Panc1 (cell line): ENCODE results near the gene INSYN2B. TPM values are rescaled to one million over a fixed set of nuclear protein-coding genes. Genes with fewer than 3 reads are reported as not detected.

ENCODE experiments used
- ATAC-seq: fragments of 200-7000 bp; cut with Tn5 transposase; 2 replicates; pipeline ENCODE4 v1.9.1; 2020; ENCODE audit warnings: mild to moderate bottlenecking, moderate library complexity
- BruUV-seq: library from RNA; stranded (reverse); fragments of 400-500 nt; replicated peaks from 2 replicates; lab custom pipeline; 2021; lab: Mats Ljungman, UMichigan
- CTCF ChIA-PET: fragments of 300-600 bp; sonication (Branson Sonifier 250); formaldehyde crosslinking; loops from one replicate; lab custom pipeline; 2022; ENCODE audit warnings: antibody characterized with exemption; lab: Charles Lee
- POLR2A ChIA-PET: fragments of 300-600 bp; sonication (Branson Sonifier 250); formaldehyde crosslinking; loops from one replicate; lab custom pipeline; 2022; ENCODE audit warnings: antibody characterized with exemption; lab: Charles Lee
- DNase-seq: peaks from one replicate; pipeline ENCODE4 v3.0.0-alpha.2; 2010; ENCODE audit warnings: low read depth, low spot score
- H3K27ac ChIP-seq: 2 replicates; pipeline ENCODE4 v1.5.1; 2011; ENCODE audit warnings: mild to moderate bottlenecking, low read length, inconsistent platforms
- H3K27me3 ChIP-seq: fragments of 200-500 bp; sonication (Bioruptor generic); 2 replicates; pipeline ENCODE4 v1.6.0; 2014; ENCODE audit warnings: low read length, inconsistent platforms; ENCODE audit not compliant: control insufficient read depth, insufficient read depth
- H3K36me3 ChIP-seq: fragments of 200-500 bp; sonication (Bioruptor generic); 2 replicates; pipeline ENCODE4 v1.5.1; 2014; ENCODE audit warnings: inconsistent platforms, mild to moderate bottlenecking, low read length, moderate library complexity; ENCODE audit not compliant: control insufficient read depth, insufficient read depth
- H3K4me1 ChIP-seq: 2 replicates; pipeline ENCODE4 v1.5.1; 2011; ENCODE audit warnings: inconsistent platforms, mild to moderate bottlenecking, low read length, moderate library complexity; ENCODE audit not compliant: control insufficient read depth, insufficient read depth
- H3K4me3 ChIP-seq, 2 experiments: 2 replicates each; pipeline ENCODE4 v1.5.1; 2011 to 2012; ENCODE audit warnings: low read depth in 2 of 2, low read length in 2 of 2, mild to moderate bottlenecking in 2 of 2, inconsistent platforms in 1 of 2, moderate library complexity in 1 of 2
- H3K9me3 ChIP-seq: fragments of 200-500 bp; sonication (Bioruptor generic); 2 replicates; pipeline ENCODE4 v1.5.1; 2014; ENCODE audit warnings: low read depth, mild to moderate bottlenecking, inconsistent platforms, low read length, moderate library complexity; ENCODE audit not compliant: control insufficient read depth, insufficient read depth
- CTCF ChIP-seq: fragments of 450-650 bp; IDR thresholded peaks from 2 replicates; pipeline ENCODE4 v1.5.1; 2017; ENCODE audit warnings: mild to moderate bottlenecking
- POLR2AphosphoS5 ChIP-seq: IDR thresholded peaks from 2 replicates; pipeline ENCODE4 v1.6.1; 2012; ENCODE audit warnings: mild to moderate bottlenecking, low read depth, low read length, moderate library complexity
- REST ChIP-seq, 2 experiments: IDR thresholded peaks; 2 replicates each; pipeline ENCODE4 v1.6.1; 2011 to 2012; ENCODE audit warnings: low read depth in 2 of 2, control low read depth in 1 of 2, low read length in 1 of 2, mild to moderate bottlenecking in 1 of 2, moderate library complexity in 1 of 2; ENCODE audit not compliant: insufficient read depth in 1 of 2
- SIN3A ChIP-seq: IDR thresholded peaks from 2 replicates; pipeline ENCODE4 v1.6.1; 2012; ENCODE audit warnings: low read depth, mild to moderate bottlenecking, low read length, moderate library complexity, borderline replicate concordance; ENCODE audit not compliant: insufficient read depth
- TCF7L2 ChIP-seq: IDR thresholded peaks from 2 replicates; pipeline ENCODE4 v1.6.1; 2011; ENCODE audit warnings: mild to moderate bottlenecking, low read depth, low read length, inconsistent platforms
- in situ Hi-C: cut with HindIII; loops from 2 replicates; pipeline ENCODE4 v1.10.0; 2016; ENCODE audit warnings: low sequenced_read_pairs, low pct_unique_long_range_greater_than_20kb
- intact Hi-C: fragments of 100-400 bp; cut with micrococcal nuclease; formaldehyde crosslinking; loops from one replicate; pipeline ENCODE4 v1.10.0; 2022; ENCODE audit not compliant: unreplicated experiment
- total RNA-seq: library from RNA; stranded (reverse); gene quantifications from one replicate; pipeline ENCODE4 v1.2.1, GENCODE V29; 2021; ENCODE audit not compliant: unreplicated experiment

Gene INSYN2B
- total RNA-seq, 1 experiment from 2014 or later = 0.28 TPM

DNA sequence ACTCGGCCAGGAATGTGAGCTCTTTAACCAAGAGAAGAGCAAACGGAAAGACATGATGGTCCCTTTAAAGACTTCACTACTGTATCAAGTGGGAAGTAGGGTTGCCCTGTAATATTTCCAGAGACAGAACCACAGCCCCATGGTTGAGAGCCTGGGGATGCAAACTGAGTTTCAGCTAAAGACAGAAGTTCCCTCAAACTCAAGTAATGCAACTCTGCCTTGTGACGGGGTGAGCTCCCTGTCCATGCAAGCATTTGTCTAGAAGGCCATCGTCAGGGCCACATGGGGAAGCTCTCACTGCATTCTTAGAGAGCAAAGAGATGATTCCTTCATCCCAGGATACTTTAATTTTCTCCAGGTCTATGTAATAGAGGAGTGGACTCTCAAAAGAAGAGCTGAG lies 82.8 kb downstream of the INSYN2B start:
- no peaks in the 10 kb centered on the region for H3K36me3 ChIP-seq
- in situ Hi-C loops (no loop called here), intact Hi-C loops (no loop called here)
- no peaks in the 10 kb centered on the region for H3K27me3 ChIP-seq
- DNase-seq (no peak), ATAC-seq (no peak)
- H3K4me1 ChIP-seq = no peaks in the 10 kb centered on the region; the same call in 1 of the 2 replicates
- BruUV-seq = no TSS peak
- CTCF ChIA-PET = no interaction called here
- H3K27ac ChIP-seq = no peak overlapping the region
- no peaks in the 10 kb centered on the region for H3K9me3 ChIP-seq
- POLR2A ChIA-PET = no interaction called here
- no peak overlapping the region for H3K4me3 ChIP-seq
- TF ChIP-seq SIN3A (no peak), TCF7L2 (no peak), POLR2AphosphoS5 (no peak), REST (IDR thresholded peaks at IDR 0.05; ENCODE audit: insufficient read depth in 1 of 2, low read depth in 2 of 2, low read length in 1 of 2) (no peak), CTCF (no peak)

DNA sequence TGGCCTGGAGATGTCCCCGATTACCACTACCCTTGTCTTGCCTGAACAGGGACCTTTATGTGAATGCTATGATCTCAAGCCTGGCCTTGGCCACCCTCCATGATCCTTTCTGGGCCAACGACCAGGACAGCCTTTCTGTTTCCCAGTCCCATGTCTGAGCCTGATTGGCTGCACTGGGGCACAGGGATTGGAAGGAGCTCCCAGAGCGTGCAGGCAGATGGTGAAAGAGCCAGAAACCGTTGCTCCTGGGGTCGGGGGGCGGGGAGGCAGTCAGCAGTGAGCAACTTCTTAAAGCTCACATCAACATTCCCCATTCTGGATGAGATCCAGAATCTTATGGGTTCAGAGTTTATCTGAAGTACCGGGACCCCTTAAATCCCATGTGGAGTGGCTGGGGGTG lies 84.4 kb downstream of the INSYN2B start:
- ATAC-seq = no peak
- no peak overlapping the region for H3K27ac ChIP-seq
- H3K4me1 ChIP-seq = no peaks in the 10 kb centered on the region; the same call in 1 of the 2 replicates
- H3K36me3 ChIP-seq = no peaks in the 10 kb centered on the region
- BruUV-seq = no TSS peak
- intact Hi-C loops = no loop called here
- no peak for DNase-seq
- ChIA-PET POLR2A (no interaction called here), CTCF (interaction anchor here (0.6 kb wide), 1 partner anchor 891 kb away, joined by 6 read pairs; no protein-coding TSS in a partner anchor)
- TF ChIP-seq TCF7L2 = no peak
- no peak for TF ChIP-seq REST (IDR thresholded peaks at IDR 0.05; ENCODE audit: insufficient read depth in 1 of 2, low read depth in 2 of 2, low read length in 1 of 2)
- no peak for TF ChIP-seq POLR2AphosphoS5
- no peak for TF ChIP-seq SIN3A
- no peak for TF ChIP-seq CTCF
- no peaks in the 10 kb centered on the region for H3K9me3 ChIP-seq
- no peak overlapping the region for H3K4me3 ChIP-seq
- in situ Hi-C loops = no loop called here
- H3K27me3 ChIP-seq = no peaks in the 10 kb centered on the region
